Thoracic aorta (tissue), 2 donors: ENCODE data around the gene ANKFN1. TPM values are rescaled to one million over a fixed set of nuclear protein-coding genes. Genes with fewer than 3 reads are reported as not detected.

Experiments used
- ATAC-seq: fragments of 150-250 bp; one replicate; pipeline ENCODE4 v1.8.0; 2017; ENCODE audit warnings: low read depth; ENCODE audit not compliant: insufficient number of reproducible peaks, low FRiP score
- DNase-seq: peaks from one replicate; pipeline ENCODE4 v3.0.0-alpha.2; 2020; ENCODE audit warnings: low spot score
- H3K27ac ChIP-seq, 2 donors: fragments of 200-600 bp; sonication (generic); 1 replicate in 1 of 2; 2 replicates in 1 of 2; pipeline ENCODE4 v1.5.1; 2016; ENCODE audit warnings: mild to moderate bottlenecking in 2 of 2, moderate library complexity in 2 of 2
- H3K27me3 ChIP-seq: fragments of 200-600 bp; sonication (generic); replicated peaks from 2 replicates; pipeline ENCODE4 v1.6.0; 2016; ENCODE audit warnings: mild to moderate bottlenecking; ENCODE audit not compliant: insufficient read depth
- H3K36me3 ChIP-seq: fragments of 200-600 bp; sonication (generic); one replicate; pipeline ENCODE4 v1.5.1; 2016
- H3K4me1 ChIP-seq, 2 donors: fragments of 200-600 bp; sonication (generic); 1 replicate in 1 of 2; 2 replicates in 1 of 2; pipeline versions ENCODE4 v1.5.1 to v1.6.0; 2016; ENCODE audit warnings: low read depth in 2 of 2, mild to moderate bottlenecking in 1 of 2; ENCODE audit not compliant: control insufficient read depth in 1 of 2
- H3K4me3 ChIP-seq: fragments of 200-600 bp; sonication (generic); 2 replicates; pipeline ENCODE4 v1.5.1; 2016; ENCODE audit warnings: mild to moderate bottlenecking
- H3K9me3 ChIP-seq: fragments of 200-600 bp; sonication (generic); 2 replicates; pipeline ENCODE4 v1.5.1; 2016
- CTCF ChIP-seq: fragments of 200-600 bp; sonication (generic); IDR thresholded peaks from one replicate; pipeline ENCODE4 v1.5.1; 2019; ENCODE audit warnings: antibody characterized with exemption
- total RNA-seq, 2 donors: library from RNA; depleted of rRNA; stranded (reverse); fragments of >200 nt; gene quantifications; one replicate each; pipeline versions ENCODE4 v1.1.0 to v1.2.3, GENCODE V29; 2016

The ANKFN1 gene
- total RNA-seq, 2 donors from 2014 or later: 0.68 TPM; not detected in 1

GRCh38 chr17:56175299-56175955 is 22.2 kb downstream of the ANKFN1 start:
- Histone ChIP-seq H3K9me3 (no peaks in the 10 kb centered on the region), H3K4me3 (no peak overlapping the region), H3K4me1 (no peaks in the 10 kb centered on the region), H3K27ac (no peak overlapping the region), H3K27me3 (no peaks in the 10 kb centered on the region), H3K36me3 (no peaks in the 10 kb centered on the region)
- ATAC-seq (no peak), DNase-seq (no peak)
- no peak for TF ChIP-seq CTCF

GRCh38 chr17:56176091-56176490 is 22.8 kb downstream of the ANKFN1 start:
- no peaks in the 10 kb centered on the region for H3K27me3 ChIP-seq
- no peaks in the 10 kb centered on the region for H3K4me1 ChIP-seq
- H3K9me3 ChIP-seq: no peaks in the 10 kb centered on the region
- no peak for TF ChIP-seq CTCF
- H3K27ac ChIP-seq: no peak overlapping the region
- ATAC-seq (no peak), DNase-seq (no peak)
- no peaks in the 10 kb centered on the region for H3K36me3 ChIP-seq
- H3K4me3 ChIP-seq: no peak overlapping the region

- H3K4me3 ChIP-seq: no peak overlapping the region
- TF ChIP-seq CTCF: no peak
- no peaks in the 10 kb centered on the region for H3K9me3 ChIP-seq
- no peak for DNase-seq
- H3K27ac ChIP-seq: no peak overlapping the region
- H3K27me3 ChIP-seq: no peaks in the 10 kb centered on the region
- H3K36me3 ChIP-seq: no peaks in the 10 kb centered on the region
- H3K4me1 ChIP-seq: no peaks in the 10 kb centered on the region
- ATAC-seq: no peak
Measured at GRCh38 chr17:56177361-56177760, 24.1 kb downstream of the ANKFN1 start.

- no peak overlapping the region for H3K4me3 ChIP-seq
- no peak for TF ChIP-seq CTCF
- no peak for ATAC-seq
Measured at GRCh38 chr17:56178203-56178602, 24.9 kb downstream of the ANKFN1 start.

GRCh38 chr17:56182081-56182480 is 28.8 kb downstream of the ANKFN1 start:
- no peak for TF ChIP-seq CTCF
- H3K4me1 ChIP-seq: no peaks in the 10 kb centered on the region
- H3K27me3 ChIP-seq: no peaks in the 10 kb centered on the region
- no peak for ATAC-seq
- H3K9me3 ChIP-seq: no peaks in the 10 kb centered on the region
- no peak overlapping the region for H3K27ac ChIP-seq
- no peak overlapping the region for H3K4me3 ChIP-seq
- H3K36me3 ChIP-seq: no peaks in the 10 kb centered on the region
- DNase-seq: no peak

More at GRCh38 chr17:56178203-56178602, 24.9 kb downstream of the ANKFN1 start:
- no peaks in the 10 kb centered on the region for H3K36me3 ChIP-seq
- H3K27me3 ChIP-seq: no peaks in the 10 kb centered on the region
- no peaks in the 10 kb centered on the region for H3K4me1 ChIP-seq
- H3K27ac ChIP-seq: no peak overlapping the region
- H3K9me3 ChIP-seq: no peaks in the 10 kb centered on the region
- no peak for DNase-seq
